Heart left ventricle (tissue), 13 donors: ENCODE data around the gene JMJD7.

ENCODE experiments used
- POLR2A ChIP-seq, 2 donors: fragments of 450-650 bp; IDR thresholded peaks; one replicate each; pipeline ENCODE4 v1.6.1; 2017; ENCODE audit warnings: antibody characterized with exemption in 2 of 2, mild to moderate bottlenecking in 2 of 2, moderate library complexity in 2 of 2
- TF ChIP-seq, protein P1 (sequence below), 12 donors: fragments of 200-600 bp; sonication (generic) in 4 of 12; IDR thresholded peaks; one replicate each; pipeline versions ENCODE4 v1.5.0 to v1.8.0; 2018 to 2022; ENCODE audit warnings: antibody characterized with exemption in 12 of 12, mild to moderate bottlenecking in 5 of 12
- donor health status: ischemic (EF 13 %, LVEDD 7.1; RV severe dilation, severe dysfunction).
- donor health status: DM: no; HTN: yes; CAD: no.
- donor health status: DM: no; HTN: no; CAD: no.
- donor health status: ischemic (EF 25% LVEDD 6.9; RV normal size, moderate dysfunction).
- donor health status: ischemic (EF 25% LVEDD 5.7; RV mildly dilated, moderate dysfunction).
- donor health status: ischemic (EF 35%, LVEDD 5.7; RV mildly dilated, moderate dysfunction).
- donor health status: nonischemic (EF 11% LVEDD 7.7; RV severe dilation, severe dysfunction).
- donor health status: DM: yes; HTN: yes; CAD: no.
- donor health status: PGD.
- donor health status: ischemic (EF 29% LVEDD 5.4; RV normal size, mild dysfunction).
- donor health status: nonischemic (EF 23%, LVEDD 6.1; RV moderate dilation, normal function).

DNA sequence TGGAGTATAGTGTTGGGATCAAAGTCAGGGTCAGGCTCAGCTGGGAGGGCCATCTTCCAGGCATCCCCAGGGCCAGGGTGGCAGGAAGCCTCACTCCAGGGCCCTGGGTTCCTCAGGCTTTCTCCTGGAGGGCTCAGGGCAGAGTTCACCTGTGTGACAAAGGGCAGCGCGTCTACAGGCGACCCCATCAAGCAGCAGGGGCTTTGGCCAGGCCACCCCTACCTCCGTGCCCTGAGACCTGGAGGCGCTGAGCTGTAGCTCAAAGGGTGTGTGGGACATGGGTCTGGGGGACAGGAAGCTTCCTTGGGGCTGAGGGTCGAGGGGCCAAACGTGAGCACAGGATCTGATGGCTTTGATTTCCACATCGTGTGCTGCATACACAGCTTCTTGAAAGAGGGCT lies 53.2 kb downstream of the JMJD7 start:
- TF ChIP-seq, protein P1, sequence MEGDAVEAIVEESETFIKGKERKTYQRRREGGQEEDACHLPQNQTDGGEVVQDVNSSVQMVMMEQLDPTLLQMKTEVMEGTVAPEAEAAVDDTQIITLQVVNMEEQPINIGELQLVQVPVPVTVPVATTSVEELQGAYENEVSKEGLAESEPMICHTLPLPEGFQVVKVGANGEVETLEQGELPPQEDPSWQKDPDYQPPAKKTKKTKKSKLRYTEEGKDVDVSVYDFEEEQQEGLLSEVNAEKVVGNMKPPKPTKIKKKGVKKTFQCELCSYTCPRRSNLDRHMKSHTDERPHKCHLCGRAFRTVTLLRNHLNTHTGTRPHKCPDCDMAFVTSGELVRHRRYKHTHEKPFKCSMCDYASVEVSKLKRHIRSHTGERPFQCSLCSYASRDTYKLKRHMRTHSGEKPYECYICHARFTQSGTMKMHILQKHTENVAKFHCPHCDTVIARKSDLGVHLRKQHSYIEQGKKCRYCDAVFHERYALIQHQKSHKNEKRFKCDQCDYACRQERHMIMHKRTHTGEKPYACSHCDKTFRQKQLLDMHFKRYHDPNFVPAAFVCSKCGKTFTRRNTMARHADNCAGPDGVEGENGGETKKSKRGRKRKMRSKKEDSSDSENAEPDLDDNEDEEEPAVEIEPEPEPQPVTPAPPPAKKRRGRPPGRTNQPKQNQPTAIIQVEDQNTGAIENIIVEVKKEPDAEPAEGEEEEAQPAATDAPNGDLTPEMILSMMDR (IDR thresholded peaks at IDR 0.05) = no peak
- no peak for TF ChIP-seq POLR2A (IDR thresholded peaks at IDR 0.05)
